ENCODE results near the gene PRKCH. TPM values are rescaled to one million over a fixed set of nuclear protein-coding genes. Genes with fewer than 3 reads are reported as not detected.

The PRKCH gene
- total RNA-seq, 1 experiment from 2014 or later = 170 TPM

DNA sequence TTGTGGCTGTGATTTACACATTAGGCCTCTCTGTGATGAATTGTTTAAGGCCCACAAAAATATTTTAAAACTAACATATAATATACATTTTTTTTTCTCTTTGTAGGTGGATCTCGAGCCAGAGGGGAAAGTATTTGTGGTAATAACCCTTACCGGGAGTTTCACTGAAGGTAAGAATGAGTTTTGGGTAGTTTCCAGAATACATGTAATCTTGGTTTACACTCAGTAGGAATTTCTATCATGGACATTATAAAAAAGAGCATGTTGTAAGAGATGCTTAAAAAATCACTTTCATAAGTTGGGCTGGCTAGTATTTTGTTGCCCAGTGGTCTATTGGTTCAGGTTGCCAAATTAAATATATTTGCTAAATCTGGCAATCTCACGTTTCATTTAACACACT lies 69.7 kb downstream of the PRKCH start:
- Histone ChIP-seq H4K20me1 (ENCODE audit: low read length) (no peaks in the 10 kb centered on the region), H3K4me3 (ENCODE audit: low read length) (no peak overlapping the region), H3K9ac (ENCODE audit: low read length) (no peak overlapping the region), H3K4me2 (ENCODE audit: low read length) (no peak overlapping the region), H2AFZ (ENCODE audit: low read length) (no peak overlapping the region), H3F3A (ENCODE audit: low read length, unreplicated experiment) (no peaks in the 10 kb centered on the region), H3K4me1 (ENCODE audit: insufficient read depth, low read length) (peaks cover 28% of the 10 kb centered on the region), H3K36me3 (ENCODE audit: low read depth, low read length) (no peaks in the 10 kb centered on the region), H3K9me2 (replicated peaks; ENCODE audit: low read length) (no peaks in the 10 kb centered on the region), H3K79me2 (ENCODE audit: low read length) (peaks cover 8% of the 10 kb centered on the region), H3K27ac (ENCODE audit: low read length) (no peak overlapping the region), H3K27me3 (ENCODE audit: low read length) (no peaks in the 10 kb centered on the region), H3K9me3 (ENCODE audit: low read length) (no peaks in the 10 kb centered on the region)
- CTCF ChIA-PET = no interaction called here
- no peak for ATAC-seq
- POLR2A ChIA-PET (ENCODE audit: unreplicated experiment) = interaction anchor here (0.6 kb wide), 1 partner anchor 63 kb away, joined by 4 read pairs; no protein-coding TSS in a partner anchor
- DNase-seq = no peak
- intact Hi-C loops (cut with micrococcal nuclease) = no loop called here
- TF ChIP-seq CTCF (conservative IDR thresholded peaks at IDR 0.05; ENCODE audit: low read depth, low read length) (no peak), EZH2phosphoT487 (IDR thresholded peaks at IDR 0.05; ENCODE audit: borderline replicate concordance, low read length) (no peak), EZH2 (IDR thresholded peaks at IDR 0.05; ENCODE audit: low read length, unreplicated experiment) (no peak)
- BruUV-seq (replicated peaks) = no TSS peak

GRCh38 chr14:61392297-61392696 lies 70.9 kb downstream of the PRKCH start:
- DNase-seq (no peak), ATAC-seq (no peak)
- Histone ChIP-seq H3K27ac (ENCODE audit: low read length) (no peak overlapping the region), H3K9ac (ENCODE audit: low read length) (no peak overlapping the region), H3K4me3 (ENCODE audit: low read length) (no peak overlapping the region), H3K9me2 (replicated peaks; ENCODE audit: low read length) (no peaks in the 10 kb centered on the region), H3K4me1 (ENCODE audit: insufficient read depth, low read length) (peaks cover 24% of the 10 kb centered on the region), H4K20me1 (ENCODE audit: low read length) (no peaks in the 10 kb centered on the region), H3K36me3 (ENCODE audit: low read depth, low read length) (no peaks in the 10 kb centered on the region), H3K27me3 (ENCODE audit: low read length) (no peaks in the 10 kb centered on the region), H3K9me3 (ENCODE audit: low read length) (no peaks in the 10 kb centered on the region), H3K79me2 (ENCODE audit: low read length) (peaks cover 8% of the 10 kb centered on the region), H2AFZ (ENCODE audit: low read length) (no peak overlapping the region), H3K4me2 (ENCODE audit: low read length) (no peak overlapping the region), H3F3A (ENCODE audit: low read length, unreplicated experiment) (no peaks in the 10 kb centered on the region)
- no peak for TF ChIP-seq CTCF (conservative IDR thresholded peaks at IDR 0.05; ENCODE audit: low read depth, low read length)
- TF ChIP-seq EZH2 (IDR thresholded peaks at IDR 0.05; ENCODE audit: low read length, unreplicated experiment) = no peak
- no peak for TF ChIP-seq EZH2phosphoT487 (IDR thresholded peaks at IDR 0.05; ENCODE audit: borderline replicate concordance, low read length)
- BruUV-seq (replicated peaks) = no TSS peak
- intact Hi-C loops (cut with micrococcal nuclease) = no loop called here
- ChIA-PET POLR2A (ENCODE audit: unreplicated experiment) (no interaction called here), CTCF (no interaction called here)

GRCh38 chr14:61394542-61394941 lies 73.2 kb downstream of the PRKCH start:
- Histone ChIP-seq H3K9me3 (ENCODE audit: low read length) (no peaks in the 10 kb centered on the region), H3K27ac (ENCODE audit: low read length) (no peak overlapping the region), H3K4me2 (ENCODE audit: low read length) (no peak overlapping the region), H3K4me3 (ENCODE audit: low read length) (no peak overlapping the region), H3K9me2 (replicated peaks; ENCODE audit: low read length) (no peaks in the 10 kb centered on the region), H3K4me1 (ENCODE audit: insufficient read depth, low read length) (peaks cover 2% of the 10 kb centered on the region; the same call in 1 of the 2 replicates), H3K79me2 (ENCODE audit: low read length) (peaks cover 7% of the 10 kb centered on the region), H3K36me3 (ENCODE audit: low read depth, low read length) (no peaks in the 10 kb centered on the region), H2AFZ (ENCODE audit: low read length) (no peak overlapping the region), H3K27me3 (ENCODE audit: low read length) (no peaks in the 10 kb centered on the region), H3F3A (ENCODE audit: low read length, unreplicated experiment) (no peaks in the 10 kb centered on the region), H3K9ac (ENCODE audit: low read length) (no peak overlapping the region), H4K20me1 (ENCODE audit: low read length) (no peaks in the 10 kb centered on the region)
- TF ChIP-seq EZH2 (IDR thresholded peaks at IDR 0.05; ENCODE audit: low read length, unreplicated experiment) (no peak), EZH2phosphoT487 (IDR thresholded peaks at IDR 0.05; ENCODE audit: borderline replicate concordance, low read length) (no peak), CTCF (conservative IDR thresholded peaks at IDR 0.05; ENCODE audit: low read depth, low read length) (no peak)
- ATAC-seq = no peak
- ChIA-PET CTCF (no interaction called here), POLR2A (ENCODE audit: unreplicated experiment) (no interaction called here)
- no TSS peak for BruUV-seq (replicated peaks)
- intact Hi-C loops (cut with micrococcal nuclease) = no loop called here
- no peak for DNase-seq
